ENCODE results near the gene ARMC9. TPM values are rescaled to one million over a fixed set of nuclear protein-coding genes. Genes with fewer than 3 reads are reported as not detected.
"Not testable (repeated sequence)": the region's sequence is repeated elsewhere in the genome, so short reads cannot be mapped to it uniquely, and the experiment has no call there.

The ARMC9 gene
- total RNA-seq, 1 donor from 2014 or later, result 19.3 TPM

GRCh38 chr2:231399046-231399852 lies 200.8 kb downstream of the ARMC9 start:
- Mint-ChIP-seq H3K9me3 (ENCODE audit: unreplicated experiment) (peaks cover 2% of the 10 kb centered on the region), H3K4me3 (ENCODE audit: unreplicated experiment) (no peak overlapping the region), H3K4me1 (ENCODE audit: low read depth, unreplicated experiment) (no peaks in the 10 kb centered on the region), H3K27ac (ENCODE audit: unreplicated experiment) (no peak overlapping the region), H3K36me3 (ENCODE audit: unreplicated experiment) (no peaks in the 10 kb centered on the region), H3K27me3 (ENCODE audit: unreplicated experiment) (peaks cover 17% of the 10 kb centered on the region)
- DNase-seq, result no peak
- no peak for TF ChIP-seq CTCF (IDR thresholded peaks at IDR 0.05; ENCODE audit: partially characterized antibody, unreplicated experiment)

GRCh38 chr2:231399853-231400680 lies 201.6 kb downstream of the ARMC9 start:
- no peak for DNase-seq
- H3K27ac Mint-ChIP-seq (ENCODE audit: unreplicated experiment), result no peak overlapping the region

GRCh38 chr2:231400681-231401080 lies 202.2 kb downstream of the ARMC9 start:
- H3K4me3 Mint-ChIP-seq (ENCODE audit: unreplicated experiment), result not testable (repeated sequence)

More at GRCh38 chr2:231399853-231400680, 201.6 kb downstream of the ARMC9 start:
- Mint-ChIP-seq H3K9me3 (ENCODE audit: unreplicated experiment) (peaks cover 2% of the 10 kb centered on the region), H3K4me3 (ENCODE audit: unreplicated experiment) (no peak overlapping the region), H3K36me3 (ENCODE audit: unreplicated experiment) (no peaks in the 10 kb centered on the region), H3K4me1 (ENCODE audit: low read depth, unreplicated experiment) (no peaks in the 10 kb centered on the region), H3K27me3 (ENCODE audit: unreplicated experiment) (peaks cover 10% of the 10 kb centered on the region)
- TF ChIP-seq CTCF (IDR thresholded peaks at IDR 0.05; ENCODE audit: partially characterized antibody, unreplicated experiment), result no peak

GRCh38 chr2:231401101-231401500 lies 202.7 kb downstream of the ARMC9 start:
- not testable (repeated sequence) for H3K27ac Mint-ChIP-seq (ENCODE audit: unreplicated experiment); H3K36me3 Mint-ChIP-seq (ENCODE audit: unreplicated experiment); H3K27me3 Mint-ChIP-seq (ENCODE audit: unreplicated experiment); DNase-seq; H3K4me3 Mint-ChIP-seq (ENCODE audit: unreplicated experiment); H3K9me3 Mint-ChIP-seq (ENCODE audit: unreplicated experiment); H3K4me1 Mint-ChIP-seq (ENCODE audit: low read depth, unreplicated experiment)

More at GRCh38 chr2:231400681-231401080, 202.2 kb downstream of the ARMC9 start:
- not testable (repeated sequence) for DNase-seq; H3K4me1 Mint-ChIP-seq (ENCODE audit: low read depth, unreplicated experiment); H3K36me3 Mint-ChIP-seq (ENCODE audit: unreplicated experiment); H3K27me3 Mint-ChIP-seq (ENCODE audit: unreplicated experiment); H3K9me3 Mint-ChIP-seq (ENCODE audit: unreplicated experiment); H3K27ac Mint-ChIP-seq (ENCODE audit: unreplicated experiment)

- not testable (repeated sequence) for H3K27ac Mint-ChIP-seq (ENCODE audit: unreplicated experiment); H3K4me3 Mint-ChIP-seq (ENCODE audit: unreplicated experiment); H3K36me3 Mint-ChIP-seq (ENCODE audit: unreplicated experiment); H3K4me1 Mint-ChIP-seq (ENCODE audit: low read depth, unreplicated experiment); DNase-seq; H3K27me3 Mint-ChIP-seq (ENCODE audit: unreplicated experiment); H3K9me3 Mint-ChIP-seq (ENCODE audit: unreplicated experiment)
These were observed 205.2 kb downstream of the ARMC9 start for GRCh38 chr2:231403421-231404182.

- not testable (repeated sequence) for H3K27ac Mint-ChIP-seq (ENCODE audit: unreplicated experiment); H3K27me3 Mint-ChIP-seq (ENCODE audit: unreplicated experiment); DNase-seq; H3K36me3 Mint-ChIP-seq (ENCODE audit: unreplicated experiment); H3K4me1 Mint-ChIP-seq (ENCODE audit: low read depth, unreplicated experiment); H3K4me3 Mint-ChIP-seq (ENCODE audit: unreplicated experiment); H3K9me3 Mint-ChIP-seq (ENCODE audit: unreplicated experiment)
These were observed 205.8 kb downstream of the ARMC9 start for GRCh38 chr2:231404183-231404578.
